GM23338 (cell line): Measurements from ENCODE around the gene TFB1M. TPM values are rescaled to one million over a fixed set of nuclear protein-coding genes. Genes with fewer than 3 reads are reported as not detected.

Experiments used
- ATAC-seq: fragments of 200-7000 bp; cut with Tn5 transposase; 3 replicates; pipeline ENCODE4 v1.9.1; 2020
- DNase-seq: peaks from one replicate; pipeline ENCODE4 v3.0.0-alpha.2; 2015; ENCODE audit warnings: low spot score
- H2AFZ ChIP-seq: fragments of 200-600 bp; sonication (generic); 2 replicates; pipeline ENCODE4 v1.8.0; 2016; ENCODE audit warnings: antibody characterized with exemption, mild to moderate bottlenecking, moderate library complexity
- H3F3A ChIP-seq: fragments of 200-600 bp; sonication (generic); replicated peaks from 2 replicates; pipeline ENCODE4 v1.8.0; 2017; ENCODE audit warnings: antibody characterized with exemption, mixed run types, low read depth
- H3K27ac ChIP-seq: fragments of 200-600 bp; sonication (generic); 2 replicates; pipeline ENCODE4 v1.6.1; 2016; ENCODE audit warnings: low read depth
- H3K27me3 ChIP-seq: fragments of 200-600 bp; sonication (generic); 2 replicates; pipeline ENCODE4 v1.8.0; 2016; ENCODE audit warnings: mild to moderate bottlenecking, mixed run types, moderate library complexity; ENCODE audit not compliant: insufficient read depth
- H3K36me3 ChIP-seq: fragments of 200-600 bp; sonication (generic); 2 replicates; pipeline ENCODE4 v1.8.0; 2016; ENCODE audit warnings: mild to moderate bottlenecking; ENCODE audit not compliant: insufficient read depth
- H3K4me1 ChIP-seq: fragments of 200-600 bp; sonication (generic); 2 replicates; pipeline ENCODE4 v1.8.0; 2016; ENCODE audit warnings: mild to moderate bottlenecking, moderate library complexity; ENCODE audit not compliant: insufficient read depth
- H3K4me2 ChIP-seq: fragments of 200-600 bp; sonication (generic); 2 replicates; pipeline ENCODE4 v1.7.1; 2017; ENCODE audit warnings: mixed run types
- H3K4me3 ChIP-seq: fragments of 200-600 bp; sonication (generic); 2 replicates; pipeline ENCODE4 v1.6.1; 2016; ENCODE audit warnings: mixed run types
- H3K79me2 ChIP-seq: fragments of 200-600 bp; sonication (generic); replicated peaks from 2 replicates; pipeline ENCODE4 v1.8.0; 2017; ENCODE audit warnings: mild to moderate bottlenecking; ENCODE audit not compliant: insufficient read depth
- H3K9me2 ChIP-seq: fragments of 200-600 bp; sonication (generic); 2 replicates; pipeline ENCODE4 v1.8.0; 2017; ENCODE audit not compliant: insufficient read depth
- H4K20me1 ChIP-seq: fragments of 200-600 bp; sonication (generic); replicated peaks from 2 replicates; pipeline ENCODE4 v1.8.0; 2017; ENCODE audit warnings: mild to moderate bottlenecking; ENCODE audit not compliant: insufficient read depth
- H3K27ac Mint-ChIP-seq: 2 replicates; pipeline ENCODE4 v1.8.0; 2020; ENCODE audit warnings: inconsistent platforms, mild to moderate bottlenecking, moderate library complexity, mixed read lengths
- H3K27me3 Mint-ChIP-seq: 3 replicates; pipeline ENCODE4 v1.8.0; 2022; ENCODE audit warnings: low read depth, mild to moderate bottlenecking, moderate library complexity, mixed read lengths, inconsistent platforms; ENCODE audit not compliant: insufficient read depth, poor library complexity
- H3K36me3 Mint-ChIP-seq: 3 replicates; pipeline ENCODE4 v1.8.0; 2021; ENCODE audit warnings: low read depth, mild to moderate bottlenecking, inconsistent platforms, moderate library complexity, mixed read lengths
- H3K4me1 Mint-ChIP-seq: 3 replicates; pipeline ENCODE4 v1.8.0; 2020; ENCODE audit warnings: mild to moderate bottlenecking, inconsistent platforms, mixed read lengths
- H3K4me3 Mint-ChIP-seq: 3 replicates; pipeline ENCODE4 v1.8.0; 2021; ENCODE audit warnings: moderate library complexity, mild to moderate bottlenecking, inconsistent platforms, mixed read lengths
- H3K9me3 Mint-ChIP-seq: 3 replicates; pipeline ENCODE4 v1.8.0; 2020; ENCODE audit warnings: moderate library complexity, mild to moderate bottlenecking, inconsistent platforms, mixed read lengths
- CREB1 ChIP-seq: fragments of 250-450 bp; sonication (Bioruptor Pico); IDR thresholded peaks from 2 replicates; pipeline ENCODE4 v1.5.0; 2020; ENCODE audit warnings: low read depth, mild to moderate bottlenecking, moderate library complexity
- CTCF ChIP-seq, 2 experiments: fragments of 200-600 bp in 1 of 2; sonication (generic) in 1 of 2; conservative IDR thresholded peaks; 2 replicates each; pipeline versions ENCODE4 v1.5.1 to v1.6.1; 2016 to 2017; ENCODE audit warnings: antibody characterized with exemption in 2 of 2, low read depth in 2 of 2, mild to moderate bottlenecking in 2 of 2, moderate library complexity in 1 of 2
- EZH2 ChIP-seq: fragments of 200-600 bp; sonication (generic); IDR thresholded peaks from one replicate; pipeline ENCODE4 v1.8.0; 2017; ENCODE audit warnings: antibody characterized with exemption, mild to moderate bottlenecking, low read depth; ENCODE audit not compliant: unreplicated experiment
- EZH2phosphoT487 ChIP-seq: fragments of 200-600 bp; sonication (generic); IDR thresholded peaks from one replicate; pipeline ENCODE4 v1.8.1; 2018; ENCODE audit warnings: antibody characterized with exemption; ENCODE audit not compliant: unreplicated experiment
- JUNB ChIP-seq: IDR thresholded peaks from one replicate; pipeline ENCODE4 v1.6.1; 2016; ENCODE audit warnings: antibody characterized with exemption; ENCODE audit not compliant: unreplicated experiment
- NANOG ChIP-seq: IDR thresholded peaks from 2 replicates; pipeline ENCODE4 v1.6.1; 2016; ENCODE audit warnings: antibody characterized with exemption, borderline replicate concordance
- POLR2AphosphoS5 ChIP-seq: IDR thresholded peaks from 2 replicates; pipeline ENCODE4 v1.6.1; 2016; ENCODE audit warnings: antibody characterized with exemption, low read depth
- REST ChIP-seq: IDR thresholded peaks from one replicate; pipeline ENCODE4 v1.6.1; 2018; ENCODE audit warnings: antibody characterized with exemption; ENCODE audit not compliant: unreplicated experiment
- STAT1 ChIP-seq: IDR thresholded peaks from one replicate; pipeline ENCODE4 v1.6.1; 2016; ENCODE audit warnings: antibody characterized with exemption; ENCODE audit not compliant: unreplicated experiment
- ZNF114 ChIP-seq: fragments of 250-450 bp; sonication (Bioruptor Pico); IDR thresholded peaks from 2 replicates; pipeline ENCODE4 v1.5.0; 2020; ENCODE audit warnings: mild to moderate bottlenecking, moderate library complexity
- ZNF331 ChIP-seq: fragments of 250-450 bp; sonication (Bioruptor Pico); IDR thresholded peaks from 2 replicates; pipeline ENCODE4 v1.5.0; 2020; ENCODE audit warnings: low read depth, mild to moderate bottlenecking, moderate library complexity
- ZNF462 ChIP-seq: fragments of 250-450 bp; sonication (Bioruptor Pico); IDR thresholded peaks from 2 replicates; pipeline ENCODE4 v1.5.0; 2020; ENCODE audit warnings: mild to moderate bottlenecking, moderate library complexity
- polyA plus RNA-seq: library from polyadenylated mRNA; unstranded; fragments of >200 nt; fragmentation: Nextera tagmentation; extraction: Ambion mirVana; gene quantifications from 2 replicates; pipeline ENCODE4 v1.2.1, GENCODE V29; 2016
- total RNA-seq: library from RNA; depleted of rRNA; stranded (reverse); fragments of >200 nt; shearing (Covaris generic); gene quantifications from 2 replicates; pipeline ENCODE4 v1.2.3, GENCODE V29; 2014
- TF ChIP-seq, protein P1 (sequence below): IDR thresholded peaks from 2 replicates; pipeline ENCODE4 v1.6.1; 2016; ENCODE audit warnings: antibody characterized with exemption

TFB1M gene
- total and polyA plus RNA-seq, 2 experiments from 2014 or later = 51.1 to 66.9 TPM

DNA sequence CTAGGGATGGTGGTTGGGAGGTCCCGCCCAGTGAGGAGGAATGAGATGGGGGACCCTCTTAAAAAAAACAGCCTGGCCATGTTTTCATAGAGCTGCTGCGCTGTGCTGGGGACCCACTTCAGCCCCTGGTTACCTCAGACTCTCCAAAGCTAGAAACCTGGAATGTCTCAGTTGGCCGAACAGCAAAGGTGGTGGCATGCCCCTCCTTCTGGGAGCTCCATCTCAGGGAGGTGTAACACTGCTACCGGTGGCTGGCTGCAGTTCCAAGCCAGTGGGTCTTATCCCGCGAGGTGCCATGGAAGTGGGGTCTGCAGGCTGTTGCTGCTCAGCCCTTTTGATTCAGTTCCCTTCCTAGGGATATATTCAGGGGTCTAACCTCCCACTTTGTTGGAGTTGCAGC is 35.7 kb upstream of the TFB1M start (continued):
- TF ChIP-seq ZNF462 (CRISPR knock-in tag) = no peak
- TF ChIP-seq JUNB = no peak
- TF ChIP-seq NANOG = no peak
- no peak for TF ChIP-seq EZH2phosphoT487
- no peak for TF ChIP-seq ZNF331 (CRISPR knock-in tag)
- TF ChIP-seq REST = no peak

- Histone ChIP-seq H4K20me1 (no peaks in the 10 kb centered on the region), H3K9me2 (no peaks in the 10 kb centered on the region), H3K79me2 (no peaks in the 10 kb centered on the region), H3K27ac (no peak overlapping the region), H3K4me1 (no peaks in the 10 kb centered on the region), H3K4me2 (no peak overlapping the region), H2AFZ (no peak overlapping the region), H3K36me3 (no peaks in the 10 kb centered on the region; the same call in 1 of the 2 replicates), H3F3A (no peaks in the 10 kb centered on the region), H3K4me3 (no peak overlapping the region), H3K27me3 (no peaks in the 10 kb centered on the region)
- no peak overlapping the region for H3K27ac Mint-ChIP-seq
- ATAC-seq (no peak), DNase-seq (no peak)
- no peaks in the 10 kb centered on the region for H3K4me1 Mint-ChIP-seq
- H3K36me3 Mint-ChIP-seq = peaks cover 4% of the 10 kb centered on the region
- H3K4me3 Mint-ChIP-seq = no peak overlapping the region
- H3K9me3 Mint-ChIP-seq = peaks cover 27% of the 10 kb centered on the region
- peaks cover 6% of the 10 kb centered on the region for H3K27me3 Mint-ChIP-seq
- TF ChIP-seq ZNF331 (CRISPR knock-in tag) (no peak), JUNB (no peak), STAT1 (no peak), POLR2AphosphoS5 (no peak), CREB1 (CRISPR knock-in tag) (no peak), CTCF (conservative IDR thresholded peaks at IDR 0.05; ENCODE audit: low read depth in 2 of 2) (no peak), EZH2 (no peak), ZNF114 (CRISPR knock-in tag) (no peak)
- TF ChIP-seq, protein P1, sequence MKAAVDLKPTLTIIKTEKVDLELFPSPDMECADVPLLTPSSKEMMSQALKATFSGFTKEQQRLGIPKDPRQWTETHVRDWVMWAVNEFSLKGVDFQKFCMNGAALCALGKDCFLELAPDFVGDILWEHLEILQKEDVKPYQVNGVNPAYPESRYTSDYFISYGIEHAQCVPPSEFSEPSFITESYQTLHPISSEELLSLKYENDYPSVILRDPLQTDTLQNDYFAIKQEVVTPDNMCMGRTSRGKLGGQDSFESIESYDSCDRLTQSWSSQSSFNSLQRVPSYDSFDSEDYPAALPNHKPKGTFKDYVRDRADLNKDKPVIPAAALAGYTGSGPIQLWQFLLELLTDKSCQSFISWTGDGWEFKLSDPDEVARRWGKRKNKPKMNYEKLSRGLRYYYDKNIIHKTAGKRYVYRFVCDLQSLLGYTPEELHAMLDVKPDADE = no peak
These were observed 34.8 kb upstream of the TFB1M start for GRCh38 chr6:155349129-155349528.
